Stimulated activated CD4-positive, alpha-beta T cell treated with anti-CD3 and anti-CD28 coated beads, Interleukin-12 subunit alpha, Interleukin-12 subunit beta, amount 100 ng/mL, for 48 hours (primary cell): ENCODE measurements around the gene TRIM50.
"Not testable (repeated sequence)": the region's sequence is repeated elsewhere in the genome, so short reads cannot be mapped to it uniquely, and the experiment has no call there.

Source experiments
- DNase-seq, 3 donors: peaks; one replicate each; pipeline ENCODE4 v3.0.0-alpha.2; 2020; ENCODE audit warnings: low read depth in 2 of 3, low spot score in 1 of 3

Gene TRIM50

DNA sequence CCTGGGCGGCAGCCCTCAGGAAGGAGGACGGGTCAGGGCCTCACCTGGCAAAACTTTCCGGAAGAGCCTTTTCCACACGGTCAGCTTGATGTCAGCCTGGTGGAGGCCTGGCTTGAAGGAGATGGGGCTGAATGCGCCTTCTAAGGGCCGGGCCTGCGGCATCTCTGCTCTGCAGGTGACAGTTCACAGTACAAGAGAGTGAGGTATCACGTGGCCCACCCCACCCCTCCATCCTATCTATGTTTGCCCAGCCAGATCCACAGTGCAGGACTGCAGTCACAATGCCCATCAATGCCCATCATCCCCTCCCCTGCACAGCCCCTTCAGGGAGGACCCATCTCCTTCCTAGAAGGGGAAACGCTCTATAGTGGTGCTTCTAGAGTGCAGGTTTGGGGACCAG is 11.4 kb downstream of the TRIM50 start:
- no peak for DNase-seq

DNA sequence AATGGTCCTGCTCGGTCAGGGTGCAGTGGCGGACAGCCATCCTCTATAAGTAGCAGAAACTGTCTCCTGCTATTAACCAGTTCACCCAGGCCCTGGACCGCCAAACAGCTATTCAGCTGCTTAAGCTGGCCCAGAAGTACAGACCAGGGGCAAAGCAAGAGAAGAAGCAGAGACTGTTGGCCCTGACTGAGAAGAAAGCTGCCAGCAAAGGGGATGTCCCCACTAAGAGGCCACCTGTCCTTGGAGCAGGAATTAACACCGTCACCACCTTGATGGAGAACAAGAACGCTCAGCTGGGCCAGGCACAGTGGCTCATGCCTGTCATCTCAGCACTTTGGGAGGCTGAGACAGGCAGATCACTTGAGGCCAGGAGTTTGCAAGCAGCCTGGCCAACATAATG is 13.6 kb downstream of the TRIM50 start:
- DNase-seq, result no peak

DNA sequence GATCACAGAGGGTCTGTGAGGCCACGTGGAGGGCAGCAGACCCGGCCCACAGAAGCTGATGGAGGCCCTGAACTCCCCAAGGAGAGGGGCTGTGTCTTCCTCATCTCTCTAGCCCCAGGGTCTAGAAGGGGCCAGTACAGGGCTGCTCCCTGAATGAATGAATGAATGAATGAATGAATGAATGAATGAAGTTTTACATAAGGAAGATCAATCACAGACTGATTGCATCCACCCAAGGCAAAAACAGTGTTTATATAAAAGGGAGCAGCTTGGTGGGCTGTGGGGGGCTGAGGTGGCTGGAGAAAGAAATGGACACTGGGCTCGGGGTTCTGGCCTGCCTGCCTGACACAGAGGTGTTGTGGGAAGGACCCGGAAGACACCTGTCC is 14.4 kb downstream of the TRIM50 start:
- DNase-seq, result no peak

DNA sequence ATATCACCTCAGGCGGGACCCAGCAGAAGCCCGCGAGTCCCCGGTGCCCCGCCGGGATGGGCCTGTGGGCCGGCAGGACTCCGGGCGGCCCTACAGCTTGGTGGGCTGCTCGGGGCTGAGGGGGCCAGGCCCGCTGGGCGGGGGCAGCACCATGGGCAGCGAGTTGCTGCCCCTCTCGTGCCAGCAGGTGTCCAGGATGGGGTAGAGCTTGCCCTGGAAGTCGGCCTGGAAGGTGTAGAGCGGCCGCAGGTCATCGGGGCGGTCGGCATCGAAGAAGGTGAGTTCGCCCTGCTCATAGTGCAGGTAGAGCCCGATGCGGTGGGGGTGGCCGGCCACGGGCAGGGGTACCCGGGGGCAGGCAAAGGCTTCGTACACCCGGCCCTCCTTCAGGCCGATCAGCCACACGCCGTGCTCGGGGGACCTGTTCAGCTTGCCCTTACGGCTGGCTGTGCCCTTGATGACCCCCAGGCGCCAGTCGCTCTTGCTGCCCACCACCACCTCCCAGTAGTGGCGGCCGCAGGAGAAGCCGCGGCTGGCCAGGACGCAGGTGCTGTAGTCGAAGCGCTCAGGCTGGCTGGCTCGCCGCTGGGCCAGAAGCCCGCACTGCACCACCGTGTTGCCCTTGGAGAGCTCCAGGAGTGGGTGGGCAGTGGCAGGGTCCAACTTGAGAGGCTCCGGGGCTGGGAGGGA is 14.9 kb downstream of the TRIM50 start:
- no peak for DNase-seq

DNA sequence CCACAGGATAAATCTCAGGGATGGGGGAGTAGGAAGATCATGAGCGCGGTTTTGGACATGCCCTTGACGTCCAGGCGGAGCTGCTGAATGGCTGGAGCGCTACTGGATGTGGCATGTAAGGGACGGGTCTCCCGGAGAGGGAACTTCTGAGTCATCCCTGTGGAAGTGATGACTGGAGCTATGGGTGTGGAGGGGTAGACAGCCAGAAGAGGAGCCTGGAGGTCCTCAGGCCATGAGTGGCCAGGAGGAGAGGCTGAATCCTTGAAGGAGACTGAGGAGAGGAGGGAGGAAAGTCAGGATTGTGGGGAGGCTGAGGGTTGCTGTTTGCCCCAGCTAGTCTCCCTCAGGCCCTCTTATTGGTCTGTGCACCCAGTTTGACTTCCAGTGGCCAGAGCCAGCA is 16.5 kb downstream of the TRIM50 start:
- not testable (repeated sequence) for DNase-seq

DNA sequence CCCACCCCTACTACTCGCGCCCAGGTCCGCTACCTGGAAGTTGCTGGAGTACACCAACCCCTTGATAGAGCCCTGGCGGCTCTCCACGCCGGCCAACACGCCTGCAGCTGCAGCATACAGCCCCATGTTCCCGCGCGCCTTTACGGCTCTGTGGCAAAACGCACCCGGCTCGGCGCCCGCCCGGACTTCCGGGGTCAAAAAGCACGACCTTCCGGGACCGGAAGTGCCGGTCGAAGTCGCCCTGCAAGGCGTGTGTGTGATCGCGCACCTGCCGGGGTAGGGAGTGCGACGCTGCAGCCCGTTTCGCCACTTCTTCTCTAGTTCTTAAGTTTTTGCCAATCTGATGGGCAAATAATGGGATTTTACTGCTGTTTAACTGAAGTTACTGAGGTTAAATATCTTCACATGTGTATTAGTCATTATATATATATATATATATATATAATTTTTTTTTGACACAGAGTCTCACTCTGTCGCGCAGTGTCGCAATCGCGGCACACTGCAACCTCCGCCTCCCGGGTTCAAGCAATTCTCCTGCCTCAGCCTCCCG is 19.1 kb downstream of the TRIM50 start, which contains the start of gene NSUN5:
NSUN5 (minus strand) TSS at position 162 of the 550 bp plus-strand sequence; CDS start at position 126, 36 bp downstream.
- peak; percentile 78 to 89 (median 88) for DNase-seq

DNA sequence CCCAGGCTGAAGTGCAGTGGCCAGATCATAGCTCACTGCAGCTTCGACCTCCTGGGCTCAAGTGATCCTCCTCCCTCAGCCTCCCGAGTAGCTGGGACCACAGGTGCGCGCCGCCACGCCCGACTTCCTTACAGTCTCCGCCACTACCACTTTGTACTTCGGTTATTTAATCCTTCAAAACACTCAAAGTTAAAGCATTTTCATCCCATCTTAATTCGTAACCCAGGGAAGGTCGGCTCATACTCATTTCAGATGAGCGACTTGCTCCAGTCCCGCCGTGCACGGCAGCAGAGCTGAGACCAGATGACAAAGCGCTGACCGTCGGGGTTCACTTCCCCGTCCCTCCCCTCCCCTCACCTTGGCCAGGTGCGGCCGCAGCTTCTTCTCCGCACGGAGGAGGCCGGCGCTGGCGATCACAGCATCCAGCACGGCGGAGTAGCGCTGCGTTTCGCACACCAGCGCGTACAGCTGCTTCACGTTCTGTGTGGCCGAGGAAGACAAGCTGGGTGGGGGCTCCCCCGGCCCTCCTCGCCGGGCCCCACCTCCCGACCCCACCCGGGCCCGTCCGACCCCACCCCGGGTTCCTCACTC is 19.7 kb downstream of the TRIM50 start:
- no peak for DNase-seq

DNA sequence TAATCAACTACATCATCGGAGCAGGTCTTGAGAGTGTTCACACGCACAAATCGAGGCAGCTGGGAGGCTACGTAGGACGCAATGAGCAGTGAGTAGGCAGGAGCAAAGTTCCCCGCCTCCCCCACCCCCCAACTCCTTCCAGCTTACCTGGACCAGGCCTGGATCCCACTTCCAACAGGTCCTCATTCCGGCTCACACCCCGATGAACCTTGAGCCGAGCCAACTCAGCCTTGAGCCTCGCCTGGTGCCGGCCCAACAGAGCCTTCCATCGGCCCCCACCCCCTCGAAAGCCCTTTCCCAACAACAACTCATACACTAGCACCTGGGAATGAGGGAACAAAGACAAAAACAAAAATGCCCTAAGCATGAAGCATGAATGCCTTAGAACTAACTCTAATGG is 20.4 kb downstream of the TRIM50 start:
- DNase-seq, result no peak

DNA sequence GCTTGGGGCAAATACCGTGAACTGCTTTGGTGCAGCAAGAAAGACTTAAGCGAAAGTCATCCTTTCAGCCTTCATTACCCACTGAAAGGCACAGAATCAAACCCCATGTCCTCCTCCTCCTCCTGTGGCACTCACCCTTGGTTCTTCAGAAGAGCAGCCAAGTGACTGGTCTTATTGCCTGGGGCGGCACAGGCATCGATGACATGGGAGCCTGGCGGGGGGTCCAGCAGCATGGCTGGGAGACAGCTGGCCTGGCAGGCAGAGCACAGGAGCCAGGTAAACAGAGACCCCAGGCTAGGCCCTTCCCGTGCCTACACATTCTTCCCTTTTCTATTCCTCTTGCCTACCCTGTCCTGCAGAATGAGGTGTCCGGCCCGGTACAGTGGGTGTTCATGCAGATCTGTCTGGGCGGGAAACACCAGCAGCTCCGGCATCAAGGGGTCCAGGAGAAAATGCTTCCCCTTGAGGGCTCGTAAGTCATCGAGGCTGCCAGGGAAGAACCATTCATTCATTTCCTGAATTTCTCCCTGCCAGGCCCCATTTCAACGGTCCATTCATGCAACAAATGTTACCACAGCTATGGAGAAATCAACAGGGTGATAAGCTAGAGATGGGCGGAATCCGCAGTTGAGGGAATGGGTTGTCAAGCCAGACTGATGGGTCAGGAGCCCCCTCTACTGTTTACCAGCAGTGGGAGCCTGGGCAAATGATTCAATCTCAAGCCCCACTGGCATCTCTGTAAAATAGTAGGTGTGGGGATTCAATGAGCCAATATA is 23.1 kb downstream of the TRIM50 start:
- not testable (repeated sequence) for DNase-seq

DNA sequence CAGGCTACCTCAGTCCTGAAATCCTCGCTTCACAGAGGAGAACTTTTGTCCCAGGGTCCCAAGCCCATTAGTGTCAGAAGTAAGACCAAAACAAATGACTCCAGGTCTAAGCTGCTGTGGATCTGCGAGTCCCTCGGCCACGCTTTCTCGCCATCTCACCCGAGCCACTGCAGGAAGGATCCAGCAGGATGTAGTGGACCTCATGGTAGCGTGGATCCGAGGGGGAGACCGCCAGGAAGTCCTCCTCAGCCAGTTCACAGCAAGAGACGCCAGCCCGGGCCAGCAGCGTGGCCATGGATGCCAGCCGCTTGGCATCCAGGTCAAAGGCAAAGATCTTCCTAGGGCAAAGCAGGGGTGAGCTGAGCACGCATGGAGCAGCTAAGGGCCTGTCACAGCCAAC is 23.8 kb downstream of the TRIM50 start:
- DNase-seq, result no peak

DNA sequence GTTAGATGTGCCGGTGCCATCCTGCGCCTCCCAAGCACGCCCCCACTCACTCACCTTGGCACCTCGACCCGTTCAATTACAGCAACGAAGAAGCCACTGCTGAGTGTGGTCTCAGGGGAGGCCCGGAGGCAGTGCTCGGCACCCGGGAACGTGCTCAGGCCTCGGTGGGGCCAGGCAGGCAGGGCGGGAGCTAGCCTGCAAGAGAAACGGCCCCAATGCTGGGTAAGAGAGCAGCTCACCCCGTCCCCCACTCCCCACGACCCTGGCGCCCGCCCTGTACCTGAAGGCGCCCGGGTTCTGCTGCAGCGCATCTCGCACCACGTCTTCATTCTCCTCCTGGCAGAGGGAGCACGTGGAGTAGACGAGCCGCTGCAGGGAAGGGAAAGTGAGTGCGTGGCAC is 24.3 kb downstream of the TRIM50 start:
- no peak for DNase-seq

DNA sequence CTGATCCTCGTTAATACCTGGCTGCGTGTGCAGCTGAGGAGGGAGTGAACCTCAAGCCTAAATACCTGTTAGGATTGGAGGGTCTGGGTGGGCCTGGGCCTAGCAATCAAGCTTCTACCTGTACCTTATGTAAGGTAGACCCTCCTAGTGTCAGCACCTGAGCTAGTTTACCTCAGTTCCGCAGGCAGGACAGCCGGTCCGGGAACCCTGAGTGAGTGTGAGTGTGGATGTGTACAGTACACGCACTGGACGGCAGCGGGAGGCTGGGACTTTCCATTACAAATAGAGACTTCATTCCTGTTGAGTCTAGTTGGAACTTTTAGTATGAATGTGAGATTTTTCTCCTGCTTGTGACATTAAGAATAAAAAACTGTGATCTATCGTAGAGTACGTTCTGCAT is 25.0 kb downstream of the TRIM50 start:
- not testable (repeated sequence) for DNase-seq

DNA sequence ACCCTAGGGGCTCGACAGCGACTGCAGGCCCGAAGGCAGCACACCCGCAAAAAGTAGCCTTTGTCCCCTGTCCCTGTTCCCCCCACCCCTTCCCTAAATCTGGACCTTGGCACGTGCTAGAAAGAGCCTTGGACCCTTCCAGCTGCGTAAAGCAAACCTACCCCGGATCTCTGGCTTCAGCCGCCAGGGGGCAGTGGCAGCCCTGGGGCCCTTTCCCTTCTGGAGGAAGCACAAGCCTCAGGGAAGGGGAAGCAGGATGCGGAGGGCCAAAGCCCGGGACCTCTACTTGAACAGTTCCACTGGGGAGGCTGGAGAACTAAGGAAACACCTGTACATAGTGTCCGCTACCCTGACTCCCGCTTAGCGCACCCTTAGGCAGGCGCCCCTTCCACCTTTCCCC is 26.8 kb downstream of the TRIM50 start:
- not testable (repeated sequence) for DNase-seq

DNA sequence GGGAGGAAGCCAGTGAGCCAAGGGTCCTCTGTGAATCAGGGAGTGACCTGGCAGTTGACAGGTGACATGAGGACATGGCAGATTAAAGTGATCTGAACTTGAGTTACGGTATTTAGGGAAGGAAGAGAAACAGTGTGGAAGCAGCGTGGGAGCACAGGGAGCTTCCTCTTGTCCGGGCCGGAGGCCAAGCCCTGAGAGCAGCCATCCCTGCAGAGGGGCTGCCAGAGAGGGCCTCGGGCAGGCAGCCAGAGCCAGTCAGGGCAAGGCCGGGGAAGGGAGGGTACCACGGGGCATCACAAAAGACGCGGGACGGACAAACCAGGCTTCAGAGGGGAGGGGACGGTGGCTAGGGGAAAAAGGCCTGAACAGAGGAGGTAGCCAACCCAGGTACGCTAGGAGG is 28.1 kb downstream of the TRIM50 start:
- not testable (repeated sequence) for DNase-seq

DNA sequence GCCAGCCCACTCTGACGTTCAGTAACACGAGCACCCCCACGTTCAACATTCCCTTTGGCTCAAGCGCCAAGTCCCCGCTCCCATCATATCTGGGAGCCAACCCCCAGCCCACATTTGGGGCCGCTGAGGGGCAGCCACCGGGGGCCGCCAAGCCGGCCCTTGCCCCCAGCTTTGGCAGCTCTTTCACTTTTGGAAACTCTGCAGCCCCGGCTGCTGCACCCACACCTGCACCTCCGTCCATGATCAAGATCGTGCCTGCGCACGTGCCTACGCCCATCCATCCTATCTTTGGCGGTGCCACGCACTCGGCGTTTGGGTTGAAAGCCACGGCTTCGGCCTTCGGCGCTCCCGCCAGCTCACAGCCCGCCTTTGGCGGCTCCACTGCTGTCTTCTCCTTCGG is 30.2 kb downstream of the TRIM50 start:
- not testable (repeated sequence) for DNase-seq

DNA sequence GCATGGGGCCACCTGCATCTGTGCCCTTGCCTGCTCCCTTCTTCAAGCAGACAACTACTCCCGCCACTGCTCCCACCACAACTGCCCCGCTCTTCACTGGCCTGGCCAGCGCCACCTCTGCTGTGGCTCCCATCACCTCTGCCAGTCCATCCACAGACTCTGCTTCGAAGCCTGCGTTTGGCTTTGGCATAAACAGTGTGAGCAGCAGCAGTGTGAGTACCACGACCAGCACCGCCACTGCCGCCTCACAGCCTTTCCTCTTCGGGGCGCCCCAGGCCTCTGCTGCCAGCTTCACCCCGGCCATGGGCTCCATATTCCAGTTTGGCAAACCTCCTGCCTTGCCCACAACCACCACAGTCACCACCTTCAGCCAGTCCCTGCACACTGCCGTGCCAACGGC is 30.6 kb downstream of the TRIM50 start:
- DNase-seq, result not testable (repeated sequence)

DNA sequence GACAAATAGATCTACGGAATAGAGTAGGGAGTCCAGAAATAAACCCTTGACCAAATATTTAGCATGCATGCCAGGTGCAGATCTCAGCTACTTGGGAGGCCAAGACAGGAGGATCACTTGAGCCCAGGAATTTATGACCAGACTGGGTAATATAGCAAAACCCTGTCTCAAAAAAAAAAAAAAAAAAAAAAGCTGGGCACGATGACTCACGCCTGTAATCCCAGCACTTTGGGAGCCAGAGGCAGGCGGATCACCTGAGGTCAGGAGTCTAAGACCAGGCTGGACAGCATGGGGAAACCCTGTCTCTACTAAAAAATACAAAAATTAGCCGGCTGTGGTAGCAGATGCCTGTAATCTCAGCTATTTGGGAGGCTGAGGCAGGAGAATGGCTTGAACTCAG is 50.7 kb downstream of the TRIM50 start:
- not testable (repeated sequence) for DNase-seq

DNA sequence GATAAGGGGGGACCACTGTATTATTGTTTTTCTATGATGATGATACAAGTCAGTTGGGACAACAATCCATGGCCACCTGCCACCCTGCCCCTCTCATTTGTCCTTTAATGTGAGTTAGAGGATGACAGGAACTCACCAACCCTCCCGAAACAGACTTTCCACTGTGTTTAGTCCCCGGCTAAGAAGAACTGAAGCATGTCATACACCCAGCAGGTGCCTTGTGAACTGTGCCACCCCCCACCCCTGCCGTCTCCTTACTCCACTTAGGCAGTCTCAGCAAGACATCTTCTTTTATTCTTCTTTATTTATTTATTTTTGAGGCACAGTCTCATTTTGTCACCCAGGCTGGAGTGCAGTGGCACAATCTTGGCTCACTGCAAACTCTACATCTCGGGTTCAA is 60.1 kb downstream of the TRIM50 start:
- DNase-seq, result not testable (repeated sequence)

DNA sequence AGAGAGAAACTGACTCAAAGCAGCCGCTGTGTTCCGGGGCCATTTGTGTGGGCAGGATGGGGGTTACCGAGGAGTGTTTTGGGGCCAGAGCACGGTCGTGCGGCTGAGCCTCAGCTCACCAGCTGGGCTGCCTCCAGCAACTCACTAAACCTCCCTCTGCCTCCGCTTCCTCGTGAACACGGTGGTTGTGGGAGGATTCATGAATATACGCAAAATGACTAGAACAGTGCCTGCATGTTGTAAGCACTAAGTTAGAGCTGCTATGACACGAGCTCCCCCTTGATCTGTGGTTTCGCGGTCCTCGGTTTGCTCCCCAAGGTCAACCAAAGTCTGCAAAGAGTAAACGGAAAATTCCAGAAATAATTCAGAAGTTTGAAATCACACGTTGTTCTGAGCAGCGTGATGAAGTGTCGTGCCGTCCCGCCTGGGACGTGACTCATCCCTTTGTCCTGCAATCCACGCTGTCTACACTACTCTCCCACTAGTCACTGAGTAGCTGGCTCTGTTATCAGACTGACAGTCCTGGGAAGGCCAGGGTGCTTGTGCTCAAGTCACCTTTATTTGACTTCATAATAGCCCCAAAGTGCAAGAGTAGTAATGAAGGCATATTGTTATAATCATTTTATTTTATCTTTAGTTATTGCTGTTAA is 61.0 kb downstream of the TRIM50 start:
- DNase-seq, result not testable (repeated sequence)
